Midbrain (tissue), 1 donor: Measurements from ENCODE around the gene LONRF2.
"Not testable (repeated sequence)": the region's sequence is repeated elsewhere in the genome, so short reads cannot be mapped to it uniquely, and the experiment has no call there.

Experiments used
- DNase-seq: peaks from one replicate; lab custom pipeline; 2025; lab: John Stamatoyannopoulos, UW

Gene LONRF2

DNA sequence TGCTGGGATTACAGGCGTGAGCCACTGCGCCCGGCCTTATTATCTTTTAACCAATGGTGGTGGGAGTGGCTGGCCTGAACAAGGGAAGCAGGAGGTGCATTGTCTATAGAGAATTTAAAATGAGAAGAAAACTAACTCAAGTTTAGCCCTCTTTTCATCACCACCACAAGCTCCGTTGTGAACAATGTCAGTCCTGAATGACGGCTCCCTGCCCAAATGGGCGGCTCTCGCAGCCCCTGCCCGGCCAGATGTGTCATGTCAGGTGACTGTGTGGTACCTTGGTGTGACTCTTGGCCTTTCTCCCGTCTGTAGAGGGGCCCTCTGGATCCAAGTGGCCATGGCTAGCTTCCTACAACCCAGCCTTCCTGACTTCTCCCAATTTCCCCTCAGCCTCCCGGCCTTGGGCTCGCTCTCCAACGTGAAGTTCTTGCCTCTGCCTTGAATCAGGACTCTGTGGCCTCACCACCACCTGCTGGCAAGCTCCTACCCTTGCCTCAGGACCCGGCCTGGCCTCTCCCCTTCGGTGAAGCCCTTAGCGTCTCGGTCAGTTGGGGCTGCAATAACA, 67.6 kb downstream of the LONRF2 start:
- DNase-seq, result no peak

DNA sequence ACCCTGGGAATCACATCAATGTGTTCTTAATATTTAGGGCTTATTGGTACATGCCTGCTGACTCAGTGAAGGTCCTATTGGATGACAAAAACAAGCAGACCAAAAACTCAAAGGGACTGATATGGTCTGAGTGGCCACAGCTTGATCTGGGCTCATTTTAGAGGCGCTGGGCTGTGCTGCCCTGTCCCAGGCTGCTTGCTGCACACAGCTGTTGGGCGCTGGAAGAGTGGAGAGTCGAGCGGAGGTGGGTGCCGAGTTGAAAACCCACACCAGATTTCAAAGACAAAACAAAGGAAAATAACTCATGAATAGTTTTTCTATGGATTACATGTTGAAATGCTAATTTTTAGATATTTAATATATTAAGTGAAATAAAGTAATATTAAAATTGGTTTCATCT, 68.5 kb downstream of the LONRF2 start:
- DNase-seq, result no peak

DNA sequence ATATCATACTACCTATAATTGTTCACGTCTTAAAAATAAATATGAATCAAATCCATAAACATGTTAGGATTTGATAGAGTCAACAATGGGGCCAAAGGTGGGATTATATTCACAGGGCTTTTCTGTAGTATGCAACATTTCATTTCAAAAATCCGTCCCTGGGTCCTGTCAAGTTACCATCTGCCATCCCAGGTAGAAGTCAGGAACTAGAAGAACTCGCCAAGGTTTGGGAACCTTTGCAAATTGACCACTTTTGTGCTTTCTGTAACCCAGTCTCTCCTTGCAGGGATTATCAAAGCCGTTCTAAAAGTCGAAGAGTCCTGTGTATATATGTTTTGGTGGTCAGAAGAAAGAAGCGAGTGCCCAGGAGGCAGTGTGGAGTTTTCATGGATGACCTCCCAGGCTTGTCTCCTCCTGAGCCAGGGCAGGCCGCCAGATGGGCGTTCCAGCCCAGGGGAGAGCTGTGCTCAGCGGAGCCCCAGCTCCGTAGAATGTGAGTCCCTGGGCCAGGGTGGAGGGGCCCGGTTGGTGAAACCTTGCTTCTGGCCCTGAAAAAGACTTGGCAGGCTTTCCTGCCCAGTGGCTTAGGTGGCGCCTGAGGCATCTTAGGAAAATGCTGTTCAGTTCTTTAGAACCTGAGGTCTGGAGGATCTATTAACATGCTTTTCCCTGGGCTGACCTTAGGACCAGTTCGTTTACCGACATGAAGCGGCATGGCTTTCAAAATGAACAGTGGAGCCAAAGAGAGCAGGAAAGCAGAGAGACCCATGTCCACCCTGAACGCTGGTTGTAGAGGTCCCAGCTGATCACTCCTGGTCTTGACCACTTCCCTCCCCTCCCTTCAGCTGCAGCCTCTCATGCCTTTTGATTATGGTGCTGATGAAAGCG, 69.2 kb downstream of the LONRF2 start:
- no peak for DNase-seq

DNA sequence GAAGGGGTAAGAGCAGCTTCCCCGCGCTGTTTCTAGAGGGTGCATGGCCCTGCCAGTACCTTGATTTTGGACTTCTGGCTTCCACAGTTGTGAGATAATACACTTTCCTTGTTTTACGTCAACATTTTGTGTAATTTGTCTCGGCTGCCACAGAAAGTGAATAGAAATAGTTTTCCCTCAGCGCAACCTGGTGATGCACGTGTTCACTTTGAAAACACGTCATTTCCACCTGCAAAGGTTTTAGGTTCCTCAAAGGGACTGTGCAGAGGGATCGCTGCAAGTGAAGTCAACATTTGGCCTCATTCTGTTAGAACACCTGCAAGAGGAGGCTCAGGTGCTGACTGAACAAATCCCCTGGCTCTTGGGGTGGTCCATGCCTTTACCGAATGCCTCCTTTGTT, 71.7 kb downstream of the LONRF2 start:
- DNase-seq, result no peak

DNA sequence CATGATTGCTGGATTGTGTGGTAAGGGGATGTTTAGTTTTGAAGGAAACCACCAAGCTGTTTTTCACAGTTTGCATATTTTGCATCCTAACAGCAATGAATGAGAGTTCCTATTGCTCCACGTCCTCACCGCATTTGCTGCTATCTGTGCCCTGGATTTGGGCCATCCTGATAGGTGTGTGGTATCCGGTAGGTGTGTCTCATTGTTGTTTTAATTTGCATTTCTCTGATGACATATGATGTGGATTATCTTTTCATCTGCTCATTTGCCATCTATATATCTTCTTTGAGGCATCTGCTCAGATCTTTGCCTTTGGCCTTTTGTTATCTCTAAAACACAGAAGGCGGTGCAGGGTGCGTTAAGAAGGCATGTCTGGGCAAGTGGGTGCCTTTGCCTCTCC, 73.3 kb downstream of the LONRF2 start:
- no peak for DNase-seq

DNA sequence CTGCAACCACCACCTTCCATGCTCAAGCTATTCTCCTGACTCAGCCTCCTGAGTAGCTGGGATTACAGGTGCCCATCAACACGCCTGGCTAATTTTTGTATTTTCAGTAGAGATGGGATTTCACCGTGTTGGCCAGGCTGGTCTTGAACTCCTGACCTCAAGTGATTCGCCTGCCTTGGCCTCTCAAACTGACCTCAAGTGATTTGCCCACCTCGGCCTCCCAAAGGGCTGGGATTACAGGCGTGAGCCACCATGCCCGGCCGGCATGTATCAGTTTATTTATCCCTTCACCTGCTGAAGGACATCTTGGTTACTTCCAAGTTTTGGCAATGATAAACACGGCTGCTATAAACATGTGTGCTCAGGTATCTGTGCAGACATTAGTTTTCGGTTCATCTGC, 73.7 kb downstream of the LONRF2 start:
- DNase-seq, result not testable (repeated sequence)

DNA sequence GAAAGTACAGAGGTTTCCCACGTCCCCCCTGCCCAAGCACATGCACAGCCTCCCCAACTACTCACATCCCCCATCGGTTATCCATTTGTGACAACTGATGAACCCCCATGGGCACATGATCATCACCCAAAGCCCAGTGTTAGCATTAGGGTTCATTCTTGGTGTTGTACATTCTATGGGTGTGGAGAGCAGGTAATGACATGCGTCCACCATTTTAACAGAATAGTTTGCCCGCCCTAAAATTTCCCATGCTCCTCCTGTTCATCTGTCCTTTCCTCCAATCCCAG, 74.3 kb downstream of the LONRF2 start:
- DNase-seq, result no peak

DNA sequence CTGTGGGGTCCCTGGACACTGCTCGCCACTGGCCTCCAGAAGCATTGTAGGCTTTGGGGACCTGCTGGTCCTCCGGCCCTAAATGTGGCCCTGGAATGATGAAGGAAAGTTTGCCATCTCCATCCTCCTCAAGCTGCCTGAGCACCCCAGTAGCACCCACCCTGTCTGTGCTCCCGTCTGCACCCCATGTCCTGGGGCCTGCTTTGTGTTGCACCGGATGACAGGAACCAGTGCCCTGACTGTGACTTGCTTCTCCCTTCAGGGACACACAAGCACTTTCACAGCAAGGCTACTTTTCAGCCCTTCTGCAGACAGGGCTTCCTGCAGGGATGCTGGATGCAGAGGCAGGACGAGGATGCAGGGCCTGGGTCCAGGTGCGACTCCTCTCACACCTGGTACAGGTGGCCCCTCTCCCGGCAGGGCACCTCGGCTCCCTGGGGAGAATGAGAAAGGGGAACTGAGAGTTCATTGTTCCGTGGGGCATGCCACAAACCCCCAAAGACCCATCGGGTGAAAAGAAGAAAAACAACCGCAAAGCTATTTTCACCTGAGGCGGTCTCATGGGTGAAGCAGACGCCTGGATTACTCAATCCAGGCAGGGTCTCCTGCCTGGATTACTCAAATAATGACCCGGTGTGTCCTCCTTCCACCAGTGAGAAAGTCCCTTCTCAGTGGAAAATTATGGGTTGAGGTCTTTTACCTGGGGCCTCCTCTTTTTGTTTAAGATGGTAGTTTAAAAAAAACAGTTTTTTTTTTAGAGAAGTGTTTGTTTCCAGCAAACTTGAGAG, 74.9 kb downstream of the LONRF2 start:
- DNase-seq, result no peak

DNA sequence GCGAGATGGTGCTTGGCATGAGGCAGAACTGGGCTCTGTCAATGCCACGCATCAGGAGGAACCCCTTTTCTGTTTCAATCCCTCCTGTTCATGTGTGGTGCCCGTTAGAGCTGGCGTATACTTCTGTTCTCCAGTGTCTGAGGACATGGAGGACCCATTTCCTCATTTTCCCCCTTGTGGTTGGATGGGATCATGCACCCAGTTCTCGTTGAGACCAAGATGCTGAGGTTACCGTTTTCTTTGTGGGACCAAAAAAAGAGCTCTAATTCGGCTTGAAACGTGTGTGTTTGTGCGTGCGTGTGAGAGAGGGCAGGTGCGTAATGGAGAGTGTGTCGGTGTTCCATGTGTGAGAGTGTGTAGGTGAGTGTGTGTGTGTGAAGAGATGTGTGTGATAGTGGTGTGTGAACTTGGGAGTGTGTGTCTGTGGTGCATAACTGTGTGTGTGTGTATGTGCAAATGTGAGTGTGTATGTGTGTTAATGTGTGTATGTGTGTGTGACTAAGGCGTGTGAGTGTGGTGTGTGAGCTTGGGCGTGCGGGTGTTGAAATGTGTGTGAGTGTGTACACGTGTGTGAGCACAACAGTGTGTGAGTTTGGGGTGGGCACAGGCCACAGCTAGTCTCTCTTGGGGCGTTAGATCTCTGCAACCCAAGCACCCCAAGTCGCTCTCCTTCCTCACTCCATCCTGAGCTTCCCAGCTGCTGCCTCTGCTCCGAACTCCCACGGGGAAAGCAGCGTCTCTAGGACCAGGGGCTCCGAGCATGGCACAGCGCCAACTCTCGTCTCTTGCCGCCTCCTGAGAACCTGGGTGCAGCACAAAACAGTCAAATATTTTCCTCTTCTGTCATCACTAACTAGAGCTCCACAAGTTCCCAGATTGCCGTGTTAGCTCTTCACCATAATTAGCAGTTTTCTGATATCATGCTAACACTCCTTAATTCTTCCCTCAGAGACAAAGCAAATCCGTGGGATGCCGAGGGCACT, 75.8 kb downstream of the LONRF2 start:
- DNase-seq, result peak; percentile 2

DNA sequence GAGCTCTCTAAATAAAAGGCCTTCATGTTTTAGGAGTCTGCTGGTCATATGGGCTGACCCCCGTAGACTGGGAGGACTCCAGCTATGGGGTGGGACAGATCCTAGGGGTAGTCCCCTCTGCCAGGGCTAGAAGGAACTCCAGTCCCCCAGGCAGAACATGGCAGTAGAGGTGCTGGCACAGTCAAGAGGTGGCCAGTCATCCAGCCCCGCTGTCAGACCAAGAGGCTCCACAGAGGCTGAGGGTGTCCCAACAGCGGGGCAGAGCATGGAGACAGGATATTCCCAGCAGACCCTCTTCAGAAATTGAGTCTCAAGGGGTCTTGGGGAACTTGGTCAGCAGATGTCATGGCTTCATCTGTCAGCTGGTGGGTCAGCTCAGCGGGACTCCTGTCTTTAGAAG, 76.6 kb downstream of the LONRF2 start:
- DNase-seq, result no peak

DNA sequence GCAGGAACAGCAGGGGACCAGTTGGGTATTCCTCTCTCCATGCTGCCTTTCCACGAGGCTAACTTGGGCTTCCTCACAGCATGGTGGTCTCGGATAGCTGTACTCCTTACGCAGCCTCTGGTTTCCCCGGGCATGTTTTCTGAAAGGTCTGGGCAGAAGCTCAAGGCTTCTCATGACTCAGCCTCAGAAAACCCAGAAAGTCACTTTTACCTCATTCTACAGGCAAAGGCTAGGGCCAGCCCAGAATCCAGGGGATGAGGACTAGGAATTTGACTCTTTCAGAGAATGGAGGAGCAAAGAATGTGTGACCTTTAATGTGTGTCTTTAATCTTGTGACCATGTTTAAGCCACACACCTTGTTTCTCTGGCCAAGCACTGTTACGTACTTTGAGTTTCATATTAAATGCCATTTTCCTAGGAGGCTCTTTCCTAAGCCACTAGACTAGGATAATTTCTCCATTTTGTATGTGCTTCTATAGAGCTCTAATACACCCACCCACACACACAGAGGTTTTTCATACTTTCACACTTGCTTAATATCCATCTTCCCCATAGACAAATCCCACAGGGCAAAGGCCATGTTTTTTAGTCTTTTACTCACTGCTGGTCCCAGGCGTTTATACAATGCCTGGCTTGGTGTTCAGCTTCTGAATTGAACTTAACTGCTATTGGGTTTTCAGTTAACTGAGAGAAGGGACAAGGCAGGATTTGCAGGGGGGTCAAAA, 77.3 kb downstream of the LONRF2 start:
- no peak for DNase-seq

DNA sequence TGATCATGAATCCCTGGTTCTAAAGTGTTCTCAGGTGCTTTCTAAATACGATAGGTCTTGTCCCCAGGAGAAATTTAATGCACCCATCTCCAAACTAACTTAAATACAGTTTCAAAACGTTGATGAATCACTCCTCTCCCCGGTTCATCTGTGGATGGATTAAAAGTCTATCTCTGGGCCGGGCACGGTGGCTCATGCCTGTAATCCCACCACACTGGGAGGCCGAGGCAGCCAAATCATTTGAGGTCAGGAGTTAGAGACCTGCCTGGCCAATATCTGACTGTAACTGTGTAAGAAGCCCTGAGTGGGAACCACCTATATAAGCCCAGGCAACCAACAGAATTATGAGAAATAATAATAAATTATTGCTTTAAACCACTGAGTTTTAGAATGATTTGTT, 78.7 kb downstream of the LONRF2 start:
- DNase-seq, result no peak

DNA sequence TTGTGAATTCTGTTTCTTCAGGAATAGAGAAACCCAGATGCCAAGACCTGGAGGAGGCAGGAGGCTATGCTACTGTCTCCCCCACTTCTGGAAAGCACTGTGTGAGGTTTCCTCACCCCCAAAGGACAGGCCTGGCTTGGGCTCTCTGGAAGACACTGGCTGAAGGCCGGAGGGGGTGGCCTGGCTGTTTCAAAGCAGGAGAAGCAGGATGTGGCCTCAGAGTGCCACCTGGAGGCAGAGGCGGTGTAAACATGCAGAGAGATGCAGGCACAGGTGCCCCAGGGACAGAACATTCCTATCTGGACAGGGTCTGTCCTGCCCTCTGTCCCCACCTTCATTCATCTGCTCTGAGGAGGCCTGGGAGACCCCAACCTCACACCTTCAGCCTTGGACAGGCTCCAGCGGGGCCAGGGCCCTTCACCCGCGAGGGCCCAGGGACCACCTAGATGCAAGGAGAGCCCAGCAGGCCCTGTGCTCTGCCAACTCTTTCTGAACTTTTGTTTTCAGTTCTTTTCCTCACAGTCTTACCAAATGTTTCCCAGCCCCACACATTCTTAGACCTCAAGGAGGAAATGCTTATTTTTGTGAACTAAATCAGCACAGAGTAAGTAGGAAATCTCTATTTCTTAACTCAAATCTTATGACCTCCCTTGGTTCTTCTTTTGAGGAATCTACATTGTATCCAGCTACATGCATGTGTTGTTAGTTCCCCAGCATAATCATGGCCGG, 79.2 kb downstream of the LONRF2 start:
- DNase-seq, result peak; percentile 24

DNA sequence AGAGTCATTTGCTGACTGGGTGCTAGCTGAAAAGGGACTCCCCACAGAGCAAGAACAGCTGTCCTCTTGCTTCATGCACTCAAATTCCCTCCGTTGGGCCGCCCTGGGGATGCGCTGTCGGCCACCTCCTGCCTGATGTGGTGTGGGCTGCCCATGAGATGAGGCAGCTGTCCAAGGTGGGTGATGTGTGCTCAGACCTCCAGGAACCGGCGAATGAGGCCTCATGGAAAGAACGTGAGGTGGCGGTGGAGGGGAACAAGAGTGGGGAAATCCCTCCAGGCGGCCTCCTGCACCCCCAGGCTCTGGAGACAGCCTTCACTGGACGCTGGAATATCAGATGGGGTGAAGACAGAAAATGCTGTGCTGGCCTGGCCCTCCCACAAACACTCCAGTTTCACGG, 79.8 kb downstream of the LONRF2 start:
- DNase-seq, result no peak

DNA sequence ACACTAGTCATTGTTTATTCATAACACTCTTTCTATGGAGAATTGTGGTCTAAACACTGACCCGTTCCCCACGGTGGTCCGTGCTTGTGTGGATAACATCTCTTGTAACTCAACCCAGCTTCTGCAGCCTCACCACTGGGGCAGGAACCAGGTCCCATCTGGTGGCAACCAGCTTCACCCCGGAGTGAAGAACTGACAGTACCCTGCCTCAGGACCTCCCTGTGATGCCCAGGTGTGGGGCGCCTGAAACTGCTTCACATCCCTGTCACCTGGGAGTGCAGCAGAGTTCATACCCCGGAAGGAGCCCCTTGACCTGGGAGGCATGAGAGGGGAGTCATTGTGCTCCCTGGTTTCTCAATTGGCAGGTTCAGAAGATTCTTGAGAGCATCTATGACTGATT, 81.1 kb downstream of the LONRF2 start:
- DNase-seq, result no peak

DNA sequence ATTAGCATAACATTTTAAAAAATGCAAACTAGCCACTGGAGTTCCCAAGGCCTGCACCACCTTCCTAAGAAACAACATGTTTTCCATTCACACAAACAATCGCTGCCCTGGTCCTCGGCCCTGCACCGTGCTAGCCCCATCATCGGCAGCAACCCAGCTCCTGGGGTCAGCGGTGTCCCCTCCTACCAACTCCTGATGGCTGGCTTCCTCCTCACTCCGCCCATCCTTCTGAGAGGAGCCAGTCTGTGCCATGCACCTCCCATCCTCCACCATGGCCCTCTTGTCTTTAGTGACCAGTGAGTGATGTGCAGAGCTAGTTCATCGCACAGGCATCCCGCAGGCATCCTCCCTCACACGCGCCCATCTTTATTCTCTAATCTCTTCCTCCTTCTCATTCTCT, 81.9 kb downstream of the LONRF2 start:
- DNase-seq, result no peak

DNA sequence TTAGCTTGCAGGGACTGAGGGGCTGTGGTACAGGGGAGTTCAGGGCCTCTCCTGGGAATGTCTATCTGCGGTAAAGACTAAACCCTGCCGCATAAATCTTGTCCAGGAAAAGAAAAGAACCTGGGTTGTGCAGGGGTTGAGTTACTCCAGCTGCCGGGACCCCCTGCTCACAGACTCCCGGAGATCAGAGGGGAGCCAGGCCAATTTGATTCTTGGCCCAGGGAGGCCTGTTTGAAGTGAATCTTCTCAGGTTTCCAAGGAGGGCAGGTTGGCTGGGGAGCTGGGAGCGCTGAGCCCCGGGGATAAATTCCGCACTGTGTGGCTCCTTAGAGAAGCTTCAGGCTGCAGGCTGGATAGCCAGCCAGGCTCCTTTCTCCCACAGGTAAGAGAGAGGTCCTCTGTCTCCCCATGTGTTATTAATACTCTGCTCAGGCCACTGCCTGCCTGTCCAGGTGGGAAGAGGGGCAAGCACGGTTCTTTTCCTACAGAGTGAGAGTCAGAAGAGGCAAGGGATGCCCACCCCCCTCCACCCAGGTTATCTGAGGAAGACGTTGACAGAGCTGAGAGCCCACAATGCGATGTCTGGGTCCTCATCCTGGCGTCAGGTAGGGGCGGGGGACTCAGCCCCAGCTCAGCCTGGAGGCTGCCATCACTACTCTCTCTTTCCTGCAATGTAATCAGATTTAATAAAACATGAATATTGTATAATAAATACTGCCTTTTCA, 82.7 kb downstream of the LONRF2 start:
- no peak for DNase-seq

DNA sequence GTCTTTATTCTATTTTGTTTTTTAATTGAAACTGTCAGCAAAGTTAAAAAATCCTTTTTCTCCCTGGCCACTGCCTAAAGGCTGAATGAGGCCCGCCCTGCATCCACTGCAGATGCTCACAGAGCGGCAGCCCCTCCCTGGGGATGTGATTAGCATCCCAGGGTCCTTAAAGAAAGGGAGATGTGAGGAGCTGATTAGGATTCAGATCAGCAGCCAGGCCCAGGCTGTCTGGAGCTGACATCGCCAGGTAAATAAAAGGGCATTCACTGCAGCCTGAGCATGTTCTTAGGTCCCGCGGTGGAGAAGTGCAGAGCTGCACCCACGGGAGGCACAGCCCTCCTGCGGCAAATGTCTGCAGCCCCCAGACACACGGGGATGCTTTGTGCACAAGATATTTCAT, 83.8 kb downstream of the LONRF2 start:
- DNase-seq, result no peak

DNA sequence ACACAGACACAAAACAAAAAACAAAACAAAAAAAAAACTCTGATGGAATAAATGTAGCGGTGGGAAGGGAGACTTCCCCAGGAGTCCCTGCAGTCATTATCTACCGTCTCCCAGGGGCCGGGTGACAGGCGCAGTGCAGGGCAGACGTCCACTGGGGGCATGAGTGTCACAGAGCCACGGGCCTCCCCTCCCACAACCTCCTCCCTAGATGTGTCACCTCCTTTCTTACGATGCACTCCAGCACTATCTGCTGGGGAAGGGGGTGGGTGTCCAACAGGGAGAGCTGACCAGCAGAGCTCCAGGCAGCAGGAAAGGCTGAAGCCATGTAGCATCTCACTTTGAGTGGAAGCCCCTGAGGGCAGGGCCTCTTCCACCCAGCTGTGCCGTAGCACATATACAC, 84.5 kb downstream of the LONRF2 start:
- no peak for DNase-seq

DNA sequence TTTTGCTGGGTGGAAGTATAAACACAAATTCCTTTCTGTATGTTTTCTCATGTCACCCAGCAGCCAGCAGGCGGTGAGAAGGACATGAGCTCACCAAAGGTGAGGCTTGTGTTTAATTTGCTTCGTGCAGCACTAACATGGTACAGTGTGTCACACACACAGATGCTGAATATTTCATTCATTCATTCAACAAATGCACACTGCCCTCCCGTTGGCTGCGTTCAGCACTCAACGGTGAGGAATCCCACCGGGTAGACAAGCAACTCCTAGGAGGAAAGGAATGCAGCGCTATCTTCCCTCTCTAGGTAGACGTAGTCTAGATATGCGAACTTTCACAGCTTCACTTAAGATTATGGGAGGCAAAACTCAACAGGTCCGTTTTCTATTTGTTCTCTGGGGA, 85.1 kb downstream of the LONRF2 start:
- no peak for DNase-seq
